ENCODE measurements around the gene DPP7.

DNA sequence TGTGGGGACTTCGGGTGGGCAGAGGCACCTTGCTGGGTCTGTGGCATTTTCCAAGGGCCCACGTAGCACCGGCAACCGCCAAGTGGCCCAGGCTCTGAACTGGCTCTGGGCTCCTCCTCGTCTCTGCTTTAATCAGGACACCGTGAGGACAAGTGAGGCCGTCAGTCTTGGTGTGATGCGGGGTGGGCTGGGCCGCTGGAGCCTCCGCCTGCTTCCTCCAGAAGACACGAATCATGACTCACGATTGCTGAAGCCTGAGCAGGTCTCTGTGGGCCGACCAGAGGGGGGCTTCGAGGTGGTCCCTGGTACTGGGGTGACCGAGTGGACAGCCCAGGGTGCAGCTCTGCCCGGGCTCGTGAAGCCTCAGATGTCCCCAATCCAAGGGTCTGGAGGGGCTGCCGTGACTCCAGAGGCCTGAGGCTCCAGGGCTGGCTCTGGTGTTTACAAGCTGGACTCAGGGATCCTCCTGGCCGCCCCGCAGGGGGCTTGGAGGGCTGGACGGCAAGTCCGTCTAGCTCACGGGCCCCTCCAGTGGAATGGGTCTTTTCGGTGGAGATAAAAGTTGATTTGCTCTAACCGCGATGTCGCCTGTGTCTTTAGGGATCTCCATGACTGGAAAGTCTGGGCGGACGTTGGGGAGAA is 5.8 kb downstream of the DPP7 start:
- TF ChIP-seq, protein P1, sequence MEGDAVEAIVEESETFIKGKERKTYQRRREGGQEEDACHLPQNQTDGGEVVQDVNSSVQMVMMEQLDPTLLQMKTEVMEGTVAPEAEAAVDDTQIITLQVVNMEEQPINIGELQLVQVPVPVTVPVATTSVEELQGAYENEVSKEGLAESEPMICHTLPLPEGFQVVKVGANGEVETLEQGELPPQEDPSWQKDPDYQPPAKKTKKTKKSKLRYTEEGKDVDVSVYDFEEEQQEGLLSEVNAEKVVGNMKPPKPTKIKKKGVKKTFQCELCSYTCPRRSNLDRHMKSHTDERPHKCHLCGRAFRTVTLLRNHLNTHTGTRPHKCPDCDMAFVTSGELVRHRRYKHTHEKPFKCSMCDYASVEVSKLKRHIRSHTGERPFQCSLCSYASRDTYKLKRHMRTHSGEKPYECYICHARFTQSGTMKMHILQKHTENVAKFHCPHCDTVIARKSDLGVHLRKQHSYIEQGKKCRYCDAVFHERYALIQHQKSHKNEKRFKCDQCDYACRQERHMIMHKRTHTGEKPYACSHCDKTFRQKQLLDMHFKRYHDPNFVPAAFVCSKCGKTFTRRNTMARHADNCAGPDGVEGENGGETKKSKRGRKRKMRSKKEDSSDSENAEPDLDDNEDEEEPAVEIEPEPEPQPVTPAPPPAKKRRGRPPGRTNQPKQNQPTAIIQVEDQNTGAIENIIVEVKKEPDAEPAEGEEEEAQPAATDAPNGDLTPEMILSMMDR (IDR thresholded peaks at IDR 0.05): no peak
- TF ChIP-seq POLR2AphosphoS5 (IDR thresholded peaks at IDR 0.05; ENCODE audit: insufficient read depth in 1 of 2, low read depth in 1 of 2): no peak

Data from vagina (tissue), 2 donors.